Mesodermal cell (in vitro differentiated cells): ENCODE measurements around the gene RBBP7.

Experiments used
- H3K27ac ChIP-seq: 2 replicates; pipeline ENCODE4 v1.7.0; 2013; ENCODE audit warnings: mild to moderate bottlenecking, low read depth, low read length, moderate library complexity; ENCODE audit not compliant: severe bottlenecking
- H3K36me3 ChIP-seq: 2 replicates; pipeline ENCODE4 v1.7.1; 2013; ENCODE audit warnings: mild to moderate bottlenecking, low read length, moderate library complexity; ENCODE audit not compliant: control insufficient read depth, insufficient read depth
- H3K4me1 ChIP-seq: one replicate; pipeline ENCODE4 v1.7.1; 2013; ENCODE audit warnings: mild to moderate bottlenecking, low read length; ENCODE audit not compliant: insufficient read depth, control insufficient read depth, poor library complexity, severe bottlenecking
- H3K4me3 ChIP-seq: 2 replicates; pipeline ENCODE4 v1.7.0; 2013; ENCODE audit warnings: low read length, control low read depth, mild to moderate bottlenecking; ENCODE audit not compliant: insufficient read depth, poor library complexity, severe bottlenecking; ENCODE audit errors: extremely low read depth
- H3K9me3 ChIP-seq: 2 replicates; pipeline ENCODE4 v1.7.1; 2013; ENCODE audit warnings: mild to moderate bottlenecking, low read length, moderate library complexity; ENCODE audit not compliant: control insufficient read depth
- WGBS, 2 experiments: methylation state at CpG; one replicate each; pipeline ENCODE4 v1.1.5; 2013; ENCODE audit warnings: missing lambda C conversion rate in 2 of 2; ENCODE audit not compliant: insufficient coverage in 2 of 2; 5-methylcytosine and 5-hydroxymethylcytosine counted together

Gene RBBP7

DNA sequence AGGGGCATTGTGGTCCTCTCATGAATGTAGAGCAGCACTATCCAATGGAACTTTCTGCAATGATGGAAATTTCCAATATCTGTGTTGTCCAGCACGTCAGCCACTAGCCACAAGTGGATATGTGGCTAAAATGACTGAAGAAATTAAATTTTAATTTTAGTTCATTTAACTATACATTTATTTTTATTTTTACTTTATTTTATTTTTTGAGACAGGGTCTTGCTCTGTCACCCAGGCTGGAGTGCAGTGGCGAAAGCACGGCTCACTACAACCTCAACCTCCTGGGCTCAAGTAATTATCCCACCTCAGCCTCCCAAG is 13.3 kb upstream of the RBBP7 start:
- no peaks in the 10 kb centered on the region for H3K36me3 ChIP-seq
- H3K9me3 ChIP-seq, result no peaks in the 10 kb centered on the region
- H3K4me3 ChIP-seq, result no peak overlapping the region
- no peak overlapping the region for H3K27ac ChIP-seq
- no peaks in the 10 kb centered on the region for H3K4me1 ChIP-seq
- WGBS, 2 experiments, result no CpG with 5 or more reads among the region's 3 CpGs

- no peak overlapping the region for H3K27ac ChIP-seq
- no peaks in the 10 kb centered on the region for H3K4me1 ChIP-seq
- H3K4me3 ChIP-seq, result peak overlapping the region; percentile 27
- 0 to 2% methylated on average over 1 to 9 of the region's 27 CpGs for WGBS, 2 experiments
- no peaks in the 10 kb centered on the region for H3K36me3 ChIP-seq
- H3K9me3 ChIP-seq, result no peaks in the 10 kb centered on the region
Measured at GRCh38 chrX:16882702-16883486, 12.7 kb upstream of the RBBP7 start.

DNA sequence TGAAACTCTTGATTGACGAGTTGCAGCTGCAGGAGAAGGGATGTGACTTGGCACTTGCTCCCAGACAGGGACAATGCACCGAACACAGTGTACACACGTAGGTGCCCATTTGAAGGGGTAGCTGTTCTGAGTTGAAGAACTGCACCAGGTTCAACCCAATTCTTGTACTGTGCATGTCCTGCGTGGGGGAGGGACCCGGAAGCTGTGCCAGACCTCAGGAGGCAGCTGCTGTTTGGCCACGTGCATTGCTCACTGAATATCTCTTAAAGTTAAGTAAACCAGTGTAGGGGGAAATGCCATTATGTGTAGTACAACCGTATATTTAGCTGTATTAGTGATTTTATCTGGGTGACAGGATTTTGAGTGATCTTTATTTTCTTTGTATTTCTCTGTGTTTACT is 12.0 kb upstream of the RBBP7 start:
- Histone ChIP-seq H3K36me3 (no peaks in the 10 kb centered on the region), H3K27ac (no peak overlapping the region), H3K9me3 (no peaks in the 10 kb centered on the region), H3K4me3 (no peak overlapping the region), H3K4me1 (no peaks in the 10 kb centered on the region)
- WGBS, 2 experiments, result 43 to 70% methylated on average over 2 to 6 of the region's 7 CpGs

- H3K4me3 ChIP-seq, result no peak overlapping the region
- 83% methylated on average over 1 of the region's 1 CpG; no CpG with 5 or more reads in 1 of the 2 experiments for WGBS, 2 experiments
- H3K4me1 ChIP-seq, result no peaks in the 10 kb centered on the region
- no peaks in the 10 kb centered on the region for H3K36me3 ChIP-seq
- H3K27ac ChIP-seq, result no peak overlapping the region
- no peaks in the 10 kb centered on the region for H3K9me3 ChIP-seq
Measured at GRCh38 chrX:16876696-16877095, 6.5 kb upstream of the RBBP7 start.

DNA sequence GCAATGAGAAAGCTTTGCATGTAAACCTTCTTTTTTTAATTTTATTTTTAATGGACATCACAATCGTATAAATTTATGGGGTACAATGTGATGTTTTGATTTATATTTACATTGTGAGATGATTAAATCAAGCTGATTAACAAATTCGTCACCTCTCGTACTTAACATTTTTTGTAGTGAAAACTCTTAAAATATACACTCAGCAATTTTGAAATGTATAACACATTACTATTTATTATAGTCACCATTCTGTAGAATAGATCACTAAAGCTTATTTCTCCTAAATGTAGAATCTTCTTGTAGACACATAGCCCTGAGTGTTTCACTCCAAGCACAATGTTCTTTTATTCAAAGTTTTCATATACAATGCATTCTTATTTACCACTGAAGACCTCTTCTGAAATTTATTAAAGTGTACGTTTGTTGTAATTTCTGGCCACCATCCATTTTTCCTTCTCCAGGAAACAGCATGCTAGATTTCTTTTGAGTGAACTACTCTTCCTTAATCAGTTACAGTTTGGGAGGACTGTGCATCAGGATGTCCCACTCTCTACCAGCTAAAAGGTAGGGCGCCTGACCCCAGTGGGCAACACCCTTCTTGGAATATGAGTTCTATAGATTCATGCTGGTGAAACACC is 4.4 kb upstream of the RBBP7 start:
- H3K27ac ChIP-seq, result no peak overlapping the region
- peaks cover 5% of the 10 kb centered on the region for H3K4me1 ChIP-seq
- H3K4me3 ChIP-seq, result no peak overlapping the region
- no peaks in the 10 kb centered on the region for H3K9me3 ChIP-seq
- no CpG with 5 or more reads among the region's 5 CpGs for WGBS, 2 experiments
- H3K36me3 ChIP-seq, result no peaks in the 10 kb centered on the region

GRCh38 chrX:16873106-16873505 is 2.9 kb upstream of the RBBP7 start:
- Histone ChIP-seq H3K4me3 (no peak overlapping the region), H3K36me3 (no peaks in the 10 kb centered on the region), H3K4me1 (peaks cover 9% of the 10 kb centered on the region), H3K27ac (no peak overlapping the region), H3K9me3 (no peaks in the 10 kb centered on the region)
- 77% methylated on average over 3 of the region's 8 CpGs; no CpG with 5 or more reads in 1 of the 2 experiments for whole genome bisulfite sequencing, 2 experiments

DNA sequence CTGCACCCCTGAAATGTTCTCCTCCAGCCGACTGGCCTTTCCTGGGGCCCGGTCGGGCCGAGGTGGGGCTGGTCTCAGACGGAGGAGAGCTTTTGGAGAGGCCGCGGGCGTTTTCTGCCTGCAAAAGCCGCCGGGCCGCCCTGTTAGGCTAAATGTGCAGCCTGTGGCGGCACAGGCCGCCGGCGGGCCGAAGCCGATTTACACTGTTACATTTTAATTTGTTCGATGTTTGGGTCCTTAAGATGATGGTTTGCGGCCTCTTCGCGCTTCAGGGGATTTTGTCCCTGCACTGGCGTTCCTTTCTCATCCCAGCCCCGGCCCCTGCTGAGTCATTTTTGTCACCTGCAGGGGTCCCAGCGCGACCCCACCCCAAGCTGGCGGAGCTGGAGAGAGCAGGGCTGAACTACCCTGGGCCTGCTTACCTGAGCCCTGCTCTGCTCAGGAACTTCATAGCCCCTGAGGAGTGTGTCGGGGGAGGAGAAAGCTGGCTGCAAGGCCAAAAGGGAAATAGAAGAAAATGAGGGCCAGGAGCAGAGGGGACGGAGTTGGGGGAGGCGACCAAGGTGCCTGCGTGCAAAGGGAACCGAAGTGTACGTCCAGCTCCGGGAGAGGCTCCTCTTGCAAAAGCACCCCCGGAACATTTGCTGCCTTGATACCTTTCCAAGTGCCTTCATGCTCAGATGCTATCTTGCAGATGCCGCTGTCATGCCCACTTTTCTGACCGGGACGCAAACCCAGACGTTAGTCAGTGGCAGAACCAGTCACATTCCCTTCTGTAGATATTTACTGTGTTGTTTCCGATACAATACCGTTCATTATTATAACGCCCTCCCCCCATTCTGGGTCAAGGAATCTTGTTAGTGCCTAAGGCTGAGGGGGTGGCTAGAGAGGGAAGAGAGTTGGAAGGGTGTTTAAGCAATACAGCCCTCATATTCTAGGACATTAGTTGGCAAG is 977 bp upstream of the RBBP7 start:
- Histone ChIP-seq H3K4me3 (peak overlapping the region; percentile 47), H3K9me3 (no peaks in the 10 kb centered on the region), H3K36me3 (peaks cover 6% of the 10 kb centered on the region), H3K4me1 (peaks cover 13% of the 10 kb centered on the region), H3K27ac (peak overlapping the region; percentile 74)
- 3% methylated on average over 5 of the region's 41 CpGs; no CpG with 5 or more reads in 1 of the 2 experiments for WGBS, 2 experiments

DNA sequence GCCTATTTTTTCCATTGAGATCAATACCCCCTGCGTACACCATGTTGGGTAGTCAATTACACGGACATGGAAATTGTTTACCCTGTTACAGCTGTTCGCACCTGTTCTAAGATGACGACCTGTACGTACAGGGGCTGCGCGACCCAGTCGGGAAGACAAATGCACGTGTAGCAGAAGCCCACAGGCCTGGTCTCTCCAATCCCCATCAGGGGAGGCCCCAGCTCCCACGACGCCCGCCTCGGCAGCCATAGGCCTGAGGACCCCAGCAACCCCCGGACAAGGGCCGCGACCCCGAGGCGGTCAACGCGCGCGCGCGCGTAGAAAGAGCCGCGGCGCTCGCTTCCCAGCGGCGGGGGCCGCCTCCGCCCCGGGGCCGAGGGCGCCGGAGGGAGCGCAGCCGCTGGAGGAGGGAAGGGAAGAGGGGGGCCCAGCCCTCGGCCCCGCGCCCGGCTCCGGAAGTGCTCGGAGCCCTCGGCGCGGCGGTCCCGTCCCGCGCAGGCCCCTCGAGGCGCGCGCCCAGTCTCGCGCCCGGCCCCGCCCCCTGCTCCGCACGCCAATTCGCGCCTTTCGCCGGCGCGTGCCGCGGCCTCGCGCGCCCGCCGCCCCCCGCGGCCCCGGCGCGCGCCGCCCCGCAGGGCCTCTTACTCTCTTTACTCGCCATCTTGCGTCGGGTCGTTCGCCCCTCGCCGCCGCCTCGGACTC is 618 bp downstream of the RBBP7 start:
- Histone ChIP-seq H3K4me1 (peaks cover 13% of the 10 kb centered on the region), H3K27ac (peak overlapping the region; percentile 96), H3K36me3 (peaks cover 15% of the 10 kb centered on the region), H3K4me3 (peak overlapping the region; percentile 56), H3K9me3 (no peaks in the 10 kb centered on the region)
- 0% methylated on average over 5 to 6 of the region's 92 CpGs for WGBS, 2 experiments

DNA sequence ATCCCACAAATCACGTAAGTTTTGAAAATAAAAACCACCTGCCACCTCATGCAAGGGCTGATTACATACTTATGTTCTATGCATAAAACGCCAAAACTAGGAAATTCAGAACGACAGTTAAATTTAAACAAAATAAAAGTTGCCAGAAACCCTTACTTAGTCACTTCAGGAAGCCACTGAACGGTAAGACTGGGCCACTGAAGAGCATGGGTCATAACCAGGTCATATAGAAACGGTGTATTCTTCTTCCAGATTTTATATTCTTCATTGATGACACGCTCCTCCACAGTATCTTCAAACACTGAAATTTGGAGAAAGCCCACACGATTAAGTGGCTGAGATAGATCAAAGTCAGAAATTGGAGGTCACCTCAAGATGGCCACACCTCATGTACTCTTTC is 1.2 kb downstream of the RBBP7 start:
- 39% methylated on average over 4 of the region's 7 CpGs; no CpG with 5 or more reads in 1 of the 2 experiments for WGBS, 2 experiments
- H3K4me3 ChIP-seq, result peak overlapping the region; percentile 56
- H3K9me3 ChIP-seq, result no peaks in the 10 kb centered on the region
- peaks cover 15% of the 10 kb centered on the region for H3K36me3 ChIP-seq
- no peak overlapping the region for H3K27ac ChIP-seq
- peaks cover 13% of the 10 kb centered on the region for H3K4me1 ChIP-seq

DNA sequence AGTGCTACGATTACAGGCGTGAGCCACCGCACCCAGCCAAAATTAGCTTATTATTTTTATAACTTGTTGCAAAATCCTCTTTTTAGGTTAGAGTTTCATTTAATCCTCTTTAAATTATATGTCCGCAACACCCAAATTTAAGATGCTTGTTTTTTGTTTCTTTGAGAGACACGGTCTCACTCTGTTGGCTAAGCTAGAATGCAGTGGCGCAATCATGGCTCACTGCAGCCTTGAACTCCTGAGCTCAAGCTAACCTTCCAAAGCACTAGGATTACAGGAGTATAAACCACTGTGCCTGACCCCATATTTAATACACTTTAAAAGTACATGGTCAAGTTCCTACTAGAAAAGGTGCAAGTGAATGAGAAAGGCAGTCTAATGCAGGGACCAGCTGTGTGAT is 2.2 kb downstream of the RBBP7 start:
- H3K4me1 ChIP-seq, result peaks cover 13% of the 10 kb centered on the region
- H3K4me3 ChIP-seq, result no peak overlapping the region
- peaks cover 21% of the 10 kb centered on the region for H3K36me3 ChIP-seq
- no CpG with 5 or more reads among the region's 6 CpGs for WGBS, 2 experiments
- no peaks in the 10 kb centered on the region for H3K9me3 ChIP-seq
- H3K27ac ChIP-seq, result no peak overlapping the region
